HCT116 (cell line): ENCODE measurements around the gene SYTL5. TPM values are rescaled to one million over a fixed set of nuclear protein-coding genes. Genes with fewer than 3 reads are reported as not detected.

Experiments
- ATAC-seq: fragments of 200-7000 bp; cut with Tn5 transposase; 2 replicates; pipeline ENCODE4 v1.9.1; 2020; ENCODE audit warnings: mild to moderate bottlenecking, moderate library complexity
- BruUV-seq: library from RNA; stranded (reverse); fragments of 400-500 nt; replicated peaks from 2 replicates; lab custom pipeline; 2021; lab: Mats Ljungman, UMichigan
- CTCF ChIA-PET: fragments of 300-600 bp; sonication (Branson Sonifier 250); formaldehyde crosslinking; loops from one replicate; lab custom pipeline; 2021; ENCODE audit warnings: antibody characterized with exemption; lab: Charles Lee
- POLR2A ChIA-PET: fragments of 300-600, 350-600 bp; sonication (Branson Sonifier 250); formaldehyde crosslinking; loops from one replicate; lab custom pipeline; 2021; ENCODE audit warnings: antibody characterized with exemption; lab: Charles Lee
- RAD21 ChIA-PET, 2 experiments: fragments of 300-600 bp; sonication (Branson Sonifier 250); formaldehyde crosslinking; loops; one replicate each; lab custom pipeline; 2023; ENCODE audit warnings: low total read pairs in 2 of 2; ENCODE audit not compliant: uncharacterized antibody in 2 of 2, unreplicated experiment in 2 of 2, low non-redundant PET in 1 of 2; lab: Charles Lee
- DNase-seq: peaks from one replicate; pipeline ENCODE4 v3.0.0-alpha.2; 2010; ENCODE audit warnings: low read depth, low spot score
- H2AFZ ChIP-seq: fragments of 200-600 bp; shearing (Covaris generic), sonication (generic); 2 replicates; pipeline ENCODE4 v1.6.1; 2017; ENCODE audit warnings: low read depth, mixed run types, mixed read lengths, antibody characterized with exemption, low read length; ENCODE audit not compliant: poor library complexity, severe bottlenecking
- H3K27ac ChIP-seq: 2 replicates; pipeline ENCODE4 v1.5.1; 2012; ENCODE audit warnings: low read depth, low read length
- H3K27me3 ChIP-seq: fragments of 200-600 bp; sonication (generic); 2 replicates; pipeline ENCODE4 v1.6.1; 2016; ENCODE audit warnings: mixed run types, low read length, mixed read lengths; ENCODE audit not compliant: insufficient read depth
- H3K36me3 ChIP-seq, 2 experiments: fragments of 200-500 bp in 1 of 2; fragments of 200-600 bp in 1 of 2; sonication (Bioruptor generic) in 1 of 2; sonication (generic) in 1 of 2; 2 replicates each; pipeline versions ENCODE4 v1.5.1 to v1.6.1; 2014 to 2016; ENCODE audit warnings: low read length in 2 of 2, inconsistent platforms in 1 of 2, mixed read lengths in 1 of 2, mixed run types in 1 of 2; ENCODE audit not compliant: insufficient read depth in 2 of 2, control insufficient read depth in 1 of 2
- H3K4me1 ChIP-seq, 2 experiments: fragments of 200-600 bp in 1 of 2; sonication (generic) in 1 of 2; 2 replicates each; pipeline versions ENCODE4 v1.5.1 to v1.6.1; 2012 to 2017; ENCODE audit warnings: low read length in 2 of 2, inconsistent platforms in 1 of 2, mild to moderate bottlenecking in 1 of 2, mixed read lengths in 1 of 2, mixed run types in 1 of 2, moderate library complexity in 1 of 2; ENCODE audit not compliant: insufficient read depth in 2 of 2, control insufficient read depth in 1 of 2
- H3K4me2 ChIP-seq: fragments of 200-600 bp; sonication (generic); 2 replicates; pipeline ENCODE4 v1.6.1; 2017; ENCODE audit warnings: mixed run types, low read length, mixed read lengths
- H3K4me3 ChIP-seq, 2 experiments: fragments of 200-600 bp in 1 of 2; sonication (generic) in 1 of 2; replicated peaks in 1 of 2; 2 replicates each; pipeline ENCODE4 v1.5.1; 2011 to 2016; ENCODE audit warnings: low read length in 2 of 2, control low read depth in 1 of 2, low read depth in 1 of 2, mild to moderate bottlenecking in 1 of 2, mixed read lengths in 1 of 2, mixed run types in 1 of 2
- H3K79me2 ChIP-seq: fragments of 200-600 bp; sonication (generic); 2 replicates; pipeline ENCODE4 v1.6.1; 2017; ENCODE audit warnings: mild to moderate bottlenecking, mixed run types, low read length, moderate library complexity, mixed read lengths; ENCODE audit not compliant: insufficient read depth
- H3K9ac ChIP-seq: fragments of 200-600 bp; sonication (generic); 2 replicates; pipeline ENCODE4 v1.6.1; 2016; ENCODE audit warnings: low read length, mixed read lengths
- H3K9me2 ChIP-seq: fragments of 200-600 bp; sonication (generic), shearing (Covaris generic); 2 replicates; pipeline ENCODE4 v1.6.1; 2017; ENCODE audit warnings: mixed run types, mild to moderate bottlenecking, moderate library complexity; ENCODE audit not compliant: insufficient read depth
- H3K9me3 ChIP-seq, 2 experiments: fragments of 200-500 bp in 1 of 2; fragments of 200-600 bp in 1 of 2; sonication (Bioruptor generic) in 1 of 2; sonication (generic) in 1 of 2; 2 replicates each; pipeline ENCODE4 v1.6.1; 2014 to 2017; ENCODE audit warnings: low read length in 2 of 2, mixed read lengths in 2 of 2, inconsistent platforms in 1 of 2, low read depth in 1 of 2, mild to moderate bottlenecking in 1 of 2, mixed run types in 1 of 2, moderate library complexity in 1 of 2; ENCODE audit not compliant: control insufficient read depth in 1 of 2, insufficient read depth in 1 of 2
- H4K20me1 ChIP-seq: fragments of 200-600 bp; sonication (generic), shearing (Covaris generic); 2 replicates; pipeline ENCODE4 v1.6.1; 2017; ENCODE audit warnings: mixed run types, mild to moderate bottlenecking, moderate library complexity; ENCODE audit not compliant: insufficient read depth
- ATF3 ChIP-seq: IDR thresholded peaks from 2 replicates; pipeline ENCODE4 v1.6.1; 2012
- CBX3 ChIP-seq: IDR thresholded peaks from 2 replicates; pipeline ENCODE4 v1.6.1; 2012; ENCODE audit warnings: low read depth
- CEBPB ChIP-seq: IDR thresholded peaks from 2 replicates; pipeline ENCODE4 v1.6.1; 2012; ENCODE audit warnings: low read depth
- CTCF ChIP-seq, 3 experiments: fragments of 200-600 bp in 1 of 3; sonication (generic) in 1 of 3; IDR thresholded peaks in 2 of 3; conservative IDR thresholded peaks in 1 of 3; 2 replicates each; pipeline ENCODE4 v1.5.1; 2012 to 2017; ENCODE audit warnings: low read depth in 2 of 3, low read length in 2 of 3, antibody characterized with exemption in 1 of 3, borderline replicate concordance in 1 of 3, control low read depth in 1 of 3, mild to moderate bottlenecking in 1 of 3, mixed read lengths in 1 of 3, mixed run types in 1 of 3, moderate library complexity in 1 of 3; ENCODE audit not compliant: insufficient read depth in 1 of 3
- EGR1 ChIP-seq: IDR thresholded peaks from 2 replicates; pipeline ENCODE4 v1.6.1; 2012; ENCODE audit warnings: low read depth
- ELF1 ChIP-seq: IDR thresholded peaks from 2 replicates; pipeline ENCODE4 v1.6.1; 2012; ENCODE audit warnings: low read depth, borderline replicate concordance
- EZH2phosphoT487 ChIP-seq: fragments of 200-600 bp; IDR thresholded peaks from 2 replicates; pipeline ENCODE4 v1.6.1; 2018; ENCODE audit warnings: antibody characterized with exemption, borderline replicate concordance
- POLR2A ChIP-seq: IDR thresholded peaks from 2 replicates; pipeline ENCODE4 v1.7.0; 2011; ENCODE audit warnings: borderline replicate concordance; ENCODE audit not compliant: insufficient read depth, insufficient read length; ENCODE audit errors: extremely low read depth
- SRF ChIP-seq: IDR thresholded peaks from 2 replicates; pipeline ENCODE4 v1.6.1; 2012; ENCODE audit warnings: low read depth
- TCF7L2 ChIP-seq: IDR thresholded peaks from 2 replicates; pipeline ENCODE4 v1.7.0; 2011; ENCODE audit warnings: borderline replicate concordance, inconsistent platforms; ENCODE audit not compliant: insufficient read depth, insufficient read length; ENCODE audit errors: extremely low read depth
- YY1 ChIP-seq: IDR thresholded peaks from 2 replicates; pipeline ENCODE4 v1.6.1; 2011; ENCODE audit warnings: low read length, low read depth, moderate library complexity, mild to moderate bottlenecking; ENCODE audit not compliant: insufficient replicate concordance; ENCODE audit errors: extremely low read depth
- intact Hi-C: fragments of 100-400 bp; cut with micrococcal nuclease; formaldehyde crosslinking; loops from 2 replicates; pipeline ENCODE4 v1.10.0; 2022
- total RNA-seq: library from RNA; stranded (reverse); gene quantifications from one replicate; pipeline ENCODE4 v1.2.1, GENCODE V29; 2021; ENCODE audit not compliant: unreplicated experiment

The SYTL5 gene
- total RNA-seq, 1 experiment from 2014 or later = 0.20 TPM

- Histone ChIP-seq H3K9me2 (no peaks in the 10 kb centered on the region), H3K4me3 (no peak overlapping the region), H3K9ac (no peak overlapping the region), H4K20me1 (no peaks in the 10 kb centered on the region), H3K4me2 (no peak overlapping the region), H3K79me2 (no peaks in the 10 kb centered on the region), H3K36me3 (no peaks in the 10 kb centered on the region), H3K9me3 (no peaks in the 10 kb centered on the region)
- BruUV-seq = no TSS peak
- DNase-seq (no peak), ATAC-seq (no peak)
- CTCF ChIA-PET = no interaction called here
- POLR2A ChIA-PET = no interaction called here
- RAD21 ChIA-PET = no interaction called here
- TF ChIP-seq ATF3 = no peak
- no peak for TF ChIP-seq YY1
- TF ChIP-seq CTCF (IDR thresholded peaks at IDR 0.05 in 2 of 3, conservative IDR thresholded peaks at IDR 0.05 in 1 of 3; ENCODE audit: borderline replicate concordance in 1 of 3, insufficient read depth in 1 of 3, low read depth in 2 of 3, low read length in 2 of 3) = no peak
- no peak for TF ChIP-seq TCF7L2
- no peak for TF ChIP-seq POLR2A
- no peak for TF ChIP-seq CBX3
- no peak for TF ChIP-seq CEBPB
- TF ChIP-seq SRF = no peak
- TF ChIP-seq ELF1 = no peak
- TF ChIP-seq EGR1 = no peak
- no peak for TF ChIP-seq EZH2phosphoT487
- TF ChIP-seq, all 23 proteins: peak for 0
- no peaks in the 10 kb centered on the region for H3K27me3 ChIP-seq
- H3K4me1 ChIP-seq = no peaks in the 10 kb centered on the region
- H2AFZ ChIP-seq = no peak overlapping the region
- intact Hi-C loops = no loop called here
- no peak overlapping the region for H3K27ac ChIP-seq
Observed at GRCh38 chrX:38105216-38105725, 98.9 kb downstream of the SYTL5 start.
